HG02885 (cell line): ENCODE results near the gene NADSYN1.

Experiments used
- ATAC-seq: cut with Tn5 transposase; IDR thresholded peaks from one replicate; pipeline ENCODE4 v1.9.1; 2021; ENCODE audit warnings: mild to moderate bottlenecking; ENCODE audit not compliant: unreplicated experiment, poor library complexity

NADSYN1 gene

GRCh38 chr11:71485466-71485865 lies 32.5 kb downstream of the NADSYN1 start:
- no peak for ATAC-seq

DNA sequence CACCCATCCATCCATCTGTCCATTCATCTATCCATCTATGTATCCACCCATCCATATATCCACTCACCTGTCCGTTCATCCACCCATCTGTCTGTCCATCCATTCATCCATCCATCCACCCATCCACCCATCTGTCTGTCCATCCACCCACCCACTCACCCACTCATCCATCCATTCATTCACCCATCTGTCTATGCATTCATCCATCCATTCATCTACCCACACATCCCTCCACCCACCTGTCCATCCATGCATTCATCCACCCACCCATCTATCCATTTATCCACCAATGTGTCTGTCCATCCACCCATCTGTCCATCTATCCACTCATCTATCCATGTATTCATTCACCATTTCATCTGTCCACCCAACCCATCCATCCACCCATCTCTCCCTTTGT lies 33.3 kb downstream of the NADSYN1 start:
- no peak for ATAC-seq

GRCh38 chr11:71488681-71489270 lies 35.8 kb downstream of the NADSYN1 start:
- no peak for ATAC-seq

GRCh38 chr11:71489311-71490043 lies 36.5 kb downstream of the NADSYN1 start:
- no peak for ATAC-seq

- no peak for ATAC-seq
Measured at GRCh38 chr11:71490044-71490730, 37.2 kb downstream of the NADSYN1 start.

DNA sequence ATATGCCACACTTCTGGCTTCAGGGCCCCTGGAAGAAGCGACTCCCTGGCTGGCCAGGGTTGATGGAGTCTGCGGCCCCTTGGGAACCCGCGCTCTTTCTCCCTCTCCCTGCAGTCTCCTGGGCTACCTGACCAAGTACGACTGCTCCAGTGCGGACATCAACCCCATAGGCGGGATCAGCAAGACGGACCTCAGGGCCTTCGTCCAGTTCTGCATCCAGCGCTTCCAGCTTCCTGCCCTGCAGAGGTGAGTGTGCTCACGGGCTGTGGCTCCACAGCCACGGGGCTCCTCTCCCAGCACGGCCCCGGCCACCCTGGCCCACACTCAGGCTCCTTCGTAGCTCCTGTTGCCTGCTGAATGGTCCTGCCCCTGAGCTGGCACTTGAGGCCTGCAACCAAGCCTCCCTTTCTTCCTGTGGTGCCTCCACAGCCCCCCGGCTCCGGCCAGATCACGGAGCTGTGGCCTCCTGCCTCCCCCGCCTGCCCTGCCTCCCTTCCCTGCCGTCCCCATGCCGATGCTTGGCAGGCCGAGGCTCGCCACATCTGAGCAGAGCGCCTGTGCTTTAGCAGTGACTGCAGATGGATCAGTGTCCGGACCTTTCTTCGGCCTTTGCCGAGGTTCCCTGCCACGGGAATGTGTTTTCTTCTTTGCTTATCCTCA lies 37.9 kb downstream of the NADSYN1 start:
- no peak for ATAC-seq

DNA sequence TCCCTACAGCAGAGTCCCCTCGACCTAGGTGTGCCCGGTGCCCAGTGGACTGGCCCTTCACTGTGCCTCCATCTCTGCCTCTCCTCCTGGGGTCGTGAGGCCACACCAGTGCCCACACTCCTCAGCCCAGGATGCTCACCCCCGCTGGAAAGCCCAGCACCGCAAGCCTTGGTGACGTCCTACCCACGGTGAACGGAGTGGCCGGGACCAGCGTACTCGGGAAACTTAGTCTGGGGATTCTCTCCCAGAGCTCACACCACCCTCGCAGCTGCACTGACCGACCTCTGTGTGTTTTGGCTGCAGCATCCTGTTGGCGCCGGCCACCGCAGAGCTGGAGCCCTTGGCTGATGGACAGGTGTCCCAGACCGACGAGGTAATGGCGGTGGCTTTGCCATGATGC lies 38.5 kb downstream of the NADSYN1 start:
- ATAC-seq: no peak

DNA sequence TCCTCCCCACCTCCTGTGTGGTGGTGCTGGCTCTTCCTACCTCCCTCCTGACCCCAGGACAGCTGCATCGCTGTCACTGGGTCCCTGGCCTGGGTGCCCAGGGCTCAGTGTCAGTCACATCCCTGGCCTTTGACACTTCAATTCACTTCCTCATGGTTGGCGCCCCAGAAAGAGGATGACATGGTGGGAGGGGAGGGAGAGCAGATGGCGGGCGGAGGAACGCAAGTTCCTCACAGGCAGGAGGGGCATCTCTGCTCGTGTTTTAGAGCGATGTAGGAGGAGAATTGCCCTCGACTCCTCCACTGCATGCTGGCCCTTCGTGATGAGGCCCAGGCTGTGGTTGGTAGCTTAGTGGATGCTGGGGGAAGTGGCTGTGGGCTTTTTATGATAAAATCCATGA lies 38.9 kb downstream of the NADSYN1 start:
- ATAC-seq: no peak

DNA sequence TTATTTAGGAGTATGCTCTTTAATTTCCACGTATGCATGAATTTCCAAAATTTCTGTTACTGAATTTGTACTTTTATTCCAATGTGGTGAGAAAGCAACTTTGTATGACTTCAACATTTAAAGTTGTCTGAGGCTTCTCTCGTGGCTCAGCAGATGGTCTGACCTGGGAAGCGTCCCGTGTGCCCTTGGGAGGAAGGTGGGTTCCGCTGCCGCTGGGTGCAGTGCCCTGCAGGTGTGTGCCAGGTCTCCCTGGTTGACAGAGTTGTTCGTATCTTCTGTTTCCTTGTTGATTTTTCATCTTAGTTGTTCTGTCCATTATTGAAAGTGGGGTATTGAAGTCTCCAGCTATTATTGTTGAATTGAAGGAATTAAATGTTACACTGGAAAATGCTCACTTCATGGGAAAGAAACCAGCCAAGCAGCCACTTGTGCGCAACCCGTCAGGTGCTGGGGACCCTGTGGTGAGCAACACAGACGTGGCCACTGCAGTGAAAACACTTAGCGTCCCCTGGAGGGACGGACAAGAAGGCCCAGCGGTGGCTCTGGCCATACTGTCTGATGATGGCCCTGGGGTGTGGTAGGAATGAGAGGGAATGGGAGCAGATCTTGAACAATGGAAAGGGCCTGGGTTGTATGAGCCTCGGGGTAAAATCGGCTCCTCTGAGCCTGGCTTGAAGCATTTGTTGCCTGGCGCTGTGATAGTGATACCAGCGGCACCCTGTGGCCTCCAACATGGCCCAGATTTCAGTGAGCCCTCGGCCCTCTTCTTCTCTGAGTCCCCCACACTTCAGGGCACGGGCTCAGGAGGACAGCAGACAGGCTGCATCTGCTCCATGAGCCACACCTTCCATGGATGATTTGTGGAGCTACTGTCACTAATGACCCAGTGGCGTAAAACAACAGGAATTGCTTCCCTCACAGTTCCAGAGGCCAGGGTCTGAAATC lies 42.6 kb downstream of the NADSYN1 start:
- no peak for ATAC-seq

DNA sequence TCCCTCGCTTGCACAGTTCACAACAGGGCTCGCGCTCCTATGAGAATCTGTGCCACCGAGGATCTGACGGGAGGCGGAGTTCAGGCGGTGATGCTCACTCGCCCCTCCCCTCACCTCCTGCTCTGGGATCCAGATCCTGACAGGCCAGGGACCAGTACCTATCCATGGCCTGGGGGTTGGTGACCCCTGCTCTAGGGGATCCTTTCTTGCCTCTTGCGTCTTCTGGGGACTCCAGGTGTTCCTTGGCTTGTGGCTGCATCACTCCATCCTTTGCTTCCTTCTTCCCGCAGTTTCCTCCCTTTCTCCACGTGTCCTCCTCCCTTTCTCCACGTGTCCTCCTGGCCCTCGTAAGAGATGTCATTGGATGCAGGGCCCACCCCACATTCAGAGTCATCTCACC lies 43.4 kb downstream of the NADSYN1 start:
- ATAC-seq: no peak

- ATAC-seq: no peak
Measured at GRCh38 chr11:71498091-71498490, 45.1 kb downstream of the NADSYN1 start.

DNA sequence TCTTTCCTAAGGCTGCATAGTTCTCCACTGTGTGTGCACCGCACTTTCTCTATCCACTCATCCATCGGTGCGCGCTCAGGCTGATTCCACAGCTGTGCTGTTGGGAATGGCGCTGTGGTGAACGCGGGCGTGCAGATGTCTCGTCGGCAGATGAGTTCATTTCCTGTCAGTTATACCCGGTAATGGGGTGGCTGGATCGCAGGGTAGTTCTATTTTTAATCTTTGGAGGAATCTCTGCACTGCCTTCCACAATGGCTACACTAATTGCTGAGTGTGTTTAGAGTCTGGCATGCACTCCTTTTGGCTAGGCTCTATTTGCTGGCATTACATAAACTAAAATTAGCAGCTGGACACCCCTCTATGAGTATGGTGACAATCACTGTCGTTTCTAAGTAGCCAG lies 46.1 kb downstream of the NADSYN1 start:
- ATAC-seq: no peak

GRCh38 chr11:71499546-71499945 lies 46.5 kb downstream of the NADSYN1 start:
- ATAC-seq: no peak

- ATAC-seq: no peak
Measured at GRCh38 chr11:71500601-71501021, 47.6 kb downstream of the NADSYN1 start.

GRCh38 chr11:71501071-71501985 lies 48.3 kb downstream of the NADSYN1 start:
- ATAC-seq: no peak

GRCh38 chr11:71502026-71502425 lies 49.0 kb downstream of the NADSYN1 start:
- ATAC-seq: no peak

- no peak for ATAC-seq
Measured at GRCh38 chr11:71502871-71503435, 50.0 kb downstream of the NADSYN1 start.

DNA sequence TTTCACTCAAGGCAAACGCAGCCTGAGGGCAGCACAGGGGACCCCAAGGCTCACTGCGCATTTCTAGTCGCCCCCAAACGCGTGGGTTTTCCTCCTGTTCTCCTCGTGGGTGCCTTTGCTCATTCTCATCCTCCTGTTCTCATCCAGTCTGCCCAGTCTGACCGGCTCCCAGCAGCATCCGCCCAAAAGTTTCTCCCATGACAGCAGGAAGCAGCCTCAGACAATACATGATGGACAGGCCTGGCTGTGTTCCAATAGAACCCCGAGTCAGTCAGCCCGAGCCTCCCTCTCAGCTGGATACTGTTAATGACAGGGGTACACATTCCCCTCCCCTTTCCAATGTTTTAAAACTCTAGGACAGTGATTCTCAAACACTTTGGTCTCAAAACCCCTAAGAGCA lies 51.5 kb downstream of the NADSYN1 start:
- no peak for ATAC-seq

DNA sequence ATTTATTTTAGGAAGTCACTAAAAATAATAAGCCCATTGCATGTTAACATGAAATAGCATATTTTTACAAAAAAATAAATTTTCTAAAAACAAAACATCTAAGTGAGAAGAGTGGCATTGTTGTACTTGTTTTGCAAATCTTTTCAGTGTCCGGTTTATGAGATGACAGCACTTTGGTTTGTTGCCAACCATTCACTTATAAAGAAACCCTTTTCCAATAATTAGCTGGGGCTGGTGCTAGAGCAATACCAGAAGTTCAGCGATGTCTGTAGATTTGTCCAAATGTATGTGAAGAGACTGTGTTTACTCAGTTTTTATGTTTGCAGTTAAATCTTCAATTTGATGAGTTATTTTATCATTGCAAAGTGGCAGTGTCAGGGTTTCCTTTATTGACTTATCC lies 52.0 kb downstream of the NADSYN1 start:
- no peak for ATAC-seq
